PFSK-1 (cell line): ENCODE measurements around the gene NKX6-1.

ENCODE experiments used
- FOXP2 ChIP-seq: optimal IDR thresholded peaks from 2 replicates; pipeline ENCODE3; 2011; ENCODE audit warnings: borderline replicate concordance, control low read depth, inconsistent platforms; ENCODE audit not compliant: insufficient read depth; ENCODE audit errors: extremely low read length, extremely low read depth
- POLR2AphosphoS5 ChIP-seq: IDR thresholded peaks from 2 replicates; pipeline ENCODE4 v1.6.1; 2012; ENCODE audit warnings: low read depth, mild to moderate bottlenecking, control low read depth, low read length, moderate library complexity
- REST ChIP-seq, 2 experiments: IDR thresholded peaks; 2 replicates each; pipeline versions ENCODE4 v1.6.1 to v1.8.0; 2011 to 2012; ENCODE audit warnings: low read depth in 2 of 2, low read length in 2 of 2, control low read depth in 1 of 2, inconsistent platforms in 1 of 2, mild to moderate bottlenecking in 1 of 2, moderate library complexity in 1 of 2; ENCODE audit not compliant: insufficient read depth in 1 of 2
- SIN3A ChIP-seq: IDR thresholded peaks from 2 replicates; pipeline ENCODE4 v1.6.1; 2012; ENCODE audit warnings: mild to moderate bottlenecking, low read length, moderate library complexity, borderline replicate concordance; ENCODE audit not compliant: insufficient read depth
- TAF1 ChIP-seq: IDR thresholded peaks from 2 replicates; pipeline ENCODE4 v1.6.1; 2012; ENCODE audit warnings: low read length, control low read depth, borderline replicate concordance; ENCODE audit not compliant: insufficient read depth

The NKX6-1 gene

DNA sequence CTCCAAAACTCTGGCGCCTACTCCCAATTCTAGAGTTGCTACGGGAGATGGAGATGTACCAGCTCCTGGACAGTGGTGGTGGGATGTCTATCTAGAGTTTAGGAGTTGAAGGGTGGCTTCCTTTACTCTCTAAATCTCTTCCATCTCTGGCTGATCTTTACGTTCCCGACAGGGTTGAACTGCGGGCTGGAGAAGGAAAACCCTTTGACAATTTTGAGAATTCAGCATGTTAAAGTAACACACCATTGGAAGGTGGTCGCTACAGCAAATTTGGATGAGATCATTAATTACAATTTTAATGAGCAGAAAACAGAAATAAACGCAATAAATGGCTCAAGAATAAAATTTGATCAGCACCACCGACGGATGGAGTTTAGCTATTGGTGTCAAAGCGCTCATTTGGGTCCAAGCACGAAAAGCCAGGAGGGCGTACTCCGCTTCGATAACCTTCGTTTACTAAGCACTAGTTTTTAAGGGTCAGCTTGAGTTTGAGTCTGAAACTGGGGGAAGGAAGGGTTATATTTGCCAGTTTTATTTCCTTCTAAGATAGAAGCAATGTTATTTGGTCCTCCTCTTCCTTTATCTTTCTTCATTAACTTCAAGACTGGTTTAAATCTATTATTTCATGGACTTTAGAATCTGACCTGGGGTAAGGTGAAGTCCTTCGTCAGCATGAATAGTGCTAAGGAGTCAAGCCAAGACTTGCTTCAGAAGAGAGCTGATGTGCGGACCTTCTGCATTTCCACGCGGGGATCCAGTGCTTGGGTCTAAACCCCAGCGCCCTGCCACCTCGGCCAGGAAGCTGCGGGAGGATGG lies 1.5 kb upstream of the NKX6-1 start:
- no peak for TF ChIP-seq POLR2AphosphoS5
- TF ChIP-seq TAF1, result no peak
- TF ChIP-seq SIN3A, result no peak
- no peak for TF ChIP-seq FOXP2
- TF ChIP-seq REST (IDR thresholded peaks at IDR 0.05; ENCODE audit: insufficient read depth in 1 of 2, low read depth in 2 of 2, low read length in 2 of 2), result no peak

GRCh38 chr4:84499624-84499982 lies 511 bp upstream of the NKX6-1 start:
- TF ChIP-seq REST (IDR thresholded peaks at IDR 0.05; ENCODE audit: insufficient read depth in 1 of 2, low read depth in 2 of 2, low read length in 2 of 2) (no peak), POLR2AphosphoS5 (no peak), FOXP2 (no peak), TAF1 (no peak), SIN3A (no peak)

DNA sequence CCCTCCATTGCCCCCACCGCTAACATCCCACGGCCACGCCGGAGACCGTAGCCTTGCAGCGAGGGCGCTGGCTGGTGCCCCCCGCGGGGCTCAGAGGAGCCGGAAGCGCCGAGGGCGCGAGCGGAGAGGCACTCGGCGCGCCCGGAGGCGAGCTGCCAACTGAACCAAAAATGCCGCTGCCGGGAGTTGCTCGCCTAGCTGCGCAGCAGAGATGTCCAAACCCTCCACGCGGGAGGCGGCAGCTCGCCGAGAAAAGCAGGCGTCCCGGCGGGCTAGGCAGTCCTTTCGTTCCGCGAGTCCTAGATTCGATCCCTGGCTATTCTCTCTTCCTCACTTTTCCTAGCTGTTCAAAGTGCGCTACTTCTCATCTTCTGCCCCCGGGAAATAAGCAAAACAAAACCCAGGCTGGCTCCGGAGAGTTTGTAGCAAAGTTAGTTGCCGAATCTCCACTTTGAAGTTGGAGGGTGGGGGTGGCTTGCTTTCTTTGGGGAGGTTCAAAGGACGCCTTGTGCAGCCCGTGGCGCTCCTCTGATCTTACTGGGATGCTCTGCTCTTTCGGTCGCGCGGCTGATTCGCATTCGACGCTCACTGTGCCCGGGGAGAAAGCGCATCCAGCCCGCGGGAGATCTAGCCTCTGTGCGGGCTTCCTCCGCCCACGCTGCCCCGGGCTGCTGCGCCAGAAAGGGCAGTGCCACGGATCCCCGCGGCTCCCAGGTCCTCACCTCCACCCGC lies 723 bp downstream of the NKX6-1 start:
- TF ChIP-seq SIN3A (no peak), FOXP2 (no peak), REST (IDR thresholded peaks at IDR 0.05; ENCODE audit: insufficient read depth in 1 of 2, low read depth in 2 of 2, low read length in 2 of 2) (no peak), POLR2AphosphoS5 (no peak), TAF1 (no peak)

GRCh38 chr4:84497504-84498202 lies 1.4 kb downstream of the NKX6-1 start:
- TF ChIP-seq REST (IDR thresholded peaks at IDR 0.05; ENCODE audit: insufficient read depth in 1 of 2, low read depth in 2 of 2, low read length in 2 of 2) (no peak), SIN3A (no peak), POLR2AphosphoS5 (no peak), FOXP2 (no peak), TAF1 (no peak)
